HG03521 (cell line): ENCODE data around the gene B3GLCT.
"Not testable (repeated sequence)": the region's sequence is repeated elsewhere in the genome, so short reads cannot be mapped to it uniquely, and the experiment has no call there.

ENCODE experiments used
- ATAC-seq: cut with Tn5 transposase; IDR thresholded peaks from one replicate; pipeline ENCODE4 v1.9.1; 2021; ENCODE audit warnings: mild to moderate bottlenecking, moderate library complexity; ENCODE audit not compliant: unreplicated experiment

B3GLCT gene

GRCh38 chr13:31339616-31340015 is 139.8 kb downstream of the B3GLCT start:
- ATAC-seq = not testable (repeated sequence)

- ATAC-seq = not testable (repeated sequence)
Observed at GRCh38 chr13:31340848-31341247, 141.1 kb downstream of the B3GLCT start.

DNA sequence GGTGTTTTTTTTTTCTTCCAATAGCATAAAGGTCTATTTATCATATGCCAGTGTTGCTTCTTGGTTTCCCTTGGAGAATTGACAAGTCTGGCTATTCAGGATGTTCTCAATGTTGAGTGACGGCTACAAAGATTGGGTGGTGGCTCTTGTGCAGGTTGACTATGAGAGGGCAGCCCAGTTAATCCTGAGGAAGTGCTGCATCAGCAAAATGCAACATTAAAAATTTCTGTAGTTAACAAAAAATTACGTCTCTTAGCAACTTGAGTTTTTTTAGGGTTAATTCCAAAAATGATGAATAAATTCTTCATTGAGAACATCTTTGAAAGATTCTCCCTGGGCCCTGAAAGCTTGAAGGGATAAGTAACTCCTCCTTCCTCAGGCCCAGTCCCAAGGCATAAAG is 147.1 kb downstream of the B3GLCT start:
- ATAC-seq = no peak

- ATAC-seq = no peak
Observed at GRCh38 chr13:31349156-31349555, 149.4 kb downstream of the B3GLCT start.

- ATAC-seq = no peak
Observed at GRCh38 chr13:31350560-31350959, 150.8 kb downstream of the B3GLCT start.

- no peak for ATAC-seq
Observed at GRCh38 chr13:31351376-31351775, 151.6 kb downstream of the B3GLCT start.

GRCh38 chr13:31352467-31352866 is 152.7 kb downstream of the B3GLCT start:
- ATAC-seq = no peak

DNA sequence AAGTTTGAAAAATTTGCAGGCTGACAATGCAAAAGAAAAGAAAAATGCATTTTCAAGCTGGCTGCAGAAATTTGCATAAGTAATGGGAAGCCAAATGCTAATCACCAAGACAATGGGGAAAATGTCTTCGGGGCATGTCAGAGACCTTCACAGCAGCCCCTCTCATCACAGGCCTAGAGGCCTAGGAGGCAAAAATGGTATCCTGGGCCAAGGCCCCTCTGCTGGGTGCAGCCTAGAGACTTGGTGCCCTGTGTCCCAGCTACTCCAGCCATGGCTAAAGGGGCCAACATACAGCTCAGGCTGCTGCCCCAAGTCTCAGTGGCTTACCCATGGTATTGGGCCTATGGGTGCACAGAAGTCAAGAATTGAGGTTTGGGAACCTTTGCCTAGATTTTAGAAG is 155.2 kb downstream of the B3GLCT start:
- no peak for ATAC-seq

DNA sequence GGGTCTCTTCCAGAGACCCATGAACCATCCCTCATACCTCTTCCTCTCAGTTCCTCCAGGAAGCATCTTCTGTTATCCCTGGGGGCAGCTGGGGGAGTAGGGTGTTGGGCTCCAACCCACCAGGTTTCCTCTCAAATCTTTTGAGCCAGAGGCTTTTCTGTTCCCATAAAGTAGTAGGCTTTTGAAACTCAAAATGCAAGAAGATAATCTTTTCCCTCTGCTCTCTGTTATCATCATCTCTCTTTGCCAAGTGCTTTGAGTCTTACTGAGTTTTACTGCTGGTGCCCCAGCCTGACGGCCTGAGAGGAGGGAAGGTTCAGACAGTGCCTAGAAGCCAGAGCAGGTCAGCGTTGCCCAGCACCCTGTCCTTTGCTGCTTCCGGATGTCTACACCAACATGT is 157.2 kb downstream of the B3GLCT start:
- no peak for ATAC-seq

- ATAC-seq = no peak
Observed at GRCh38 chr13:31357581-31357980, 157.8 kb downstream of the B3GLCT start.

- ATAC-seq = no peak
Observed at GRCh38 chr13:31361673-31362072, 161.9 kb downstream of the B3GLCT start.

GRCh38 chr13:31365630-31366029 is 165.9 kb downstream of the B3GLCT start:
- no peak for ATAC-seq

DNA sequence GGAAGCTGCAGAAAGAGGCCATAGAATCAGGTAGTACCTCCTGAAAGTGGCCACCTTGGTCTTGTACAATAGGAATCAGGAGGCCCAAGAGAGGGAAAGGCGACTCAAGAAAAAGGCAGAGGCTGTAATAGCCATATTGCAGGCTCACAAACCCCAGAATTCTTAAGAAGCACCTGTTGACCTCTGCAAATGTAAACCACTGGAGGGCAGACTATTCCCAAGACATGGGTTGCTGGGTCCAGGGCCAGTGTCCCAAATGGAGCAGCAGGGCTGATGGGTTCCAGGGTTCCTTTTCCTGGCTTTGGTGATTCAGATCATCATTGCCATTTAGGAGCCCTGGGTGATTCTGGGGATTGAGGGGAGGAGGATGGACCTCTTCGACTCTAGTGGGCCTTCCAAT is 167.6 kb downstream of the B3GLCT start:
- ATAC-seq = no peak

GRCh38 chr13:31369213-31369612 is 169.4 kb downstream of the B3GLCT start:
- no peak for ATAC-seq

GRCh38 chr13:31372454-31372853 is 172.7 kb downstream of the B3GLCT start:
- no peak for ATAC-seq

DNA sequence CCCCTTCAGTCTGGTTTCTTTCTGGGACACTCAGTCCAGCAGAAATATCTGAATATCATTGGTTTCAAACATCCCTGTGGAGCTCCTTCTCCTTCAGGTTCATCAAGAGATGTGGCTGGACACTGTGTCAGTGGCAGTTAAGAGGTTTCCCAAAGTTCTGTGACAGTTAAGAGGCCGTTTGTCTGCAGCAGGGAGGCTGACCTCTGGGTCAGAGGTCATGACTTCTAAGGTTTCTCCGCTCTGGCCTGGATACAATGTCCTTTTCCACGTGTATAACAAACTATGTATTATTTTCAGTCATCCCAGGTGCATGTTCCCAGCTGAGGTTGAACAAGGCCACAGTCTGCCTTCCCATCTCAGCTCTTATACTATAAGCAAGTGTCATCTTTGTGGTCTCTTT is 174.9 kb downstream of the B3GLCT start:
- ATAC-seq = no peak

GRCh38 chr13:31377946-31378345 is 178.2 kb downstream of the B3GLCT start:
- ATAC-seq = no peak

DNA sequence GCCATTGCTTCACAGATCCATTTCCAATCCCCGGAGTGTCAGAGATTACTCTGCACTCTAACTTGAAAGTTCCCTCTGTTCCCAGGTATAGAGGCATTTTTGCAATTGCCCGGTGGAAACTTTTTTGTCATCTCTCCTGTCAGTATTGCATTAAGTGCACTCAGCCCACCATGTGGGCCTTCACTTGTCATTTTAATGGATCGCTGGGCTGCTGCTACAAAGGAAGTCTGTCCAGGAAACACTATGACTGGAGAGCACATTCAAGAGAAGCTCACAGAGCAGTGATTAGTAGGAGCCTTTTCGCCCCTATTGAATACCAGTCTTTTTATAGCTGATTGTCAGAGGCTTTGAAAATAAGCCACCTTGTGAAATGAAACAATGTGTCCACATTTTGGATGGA is 180.9 kb downstream of the B3GLCT start:
- no peak for ATAC-seq
